Activated naive CD8-positive, alpha-beta T cell treated with anti-CD3 and anti-CD28 coated beads, Interleukin-2, amount 10 ng/mL, durations not matched to agents 7 days and 5 days (primary cell): ENCODE results near the gene ZHX3. TPM values are rescaled to one million over a fixed set of nuclear protein-coding genes. Genes with fewer than 3 reads are reported as not detected.

Experiments used
- ATAC-seq: fragments of 150-1000 bp; cut with Tn5 transposase; one replicate; pipeline ENCODE4 v1.10.0; 2021; ENCODE audit warnings: low read depth, moderate library complexity
- POLR2A ChIA-PET: fragments of 350-600 bp; sonication (Branson Sonifier 250); formaldehyde crosslinking; loops from one replicate; lab custom pipeline; 2021; ENCODE audit warnings: antibody characterized with exemption; lab: Charles Lee
- DNase-seq: peaks from one replicate; pipeline ENCODE4 v3.0.0; 2021
- H3K27ac Mint-ChIP-seq: one replicate; pipeline ENCODE4 v1.8.0; 2022; ENCODE audit warnings: mild to moderate bottlenecking, mixed read lengths
- H3K27me3 Mint-ChIP-seq: one replicate; pipeline ENCODE4 v1.8.0; 2022; ENCODE audit warnings: mild to moderate bottlenecking, moderate library complexity, mixed read lengths
- H3K36me3 Mint-ChIP-seq: one replicate; pipeline ENCODE4 v1.8.0; 2021; ENCODE audit warnings: mild to moderate bottlenecking, mixed read lengths
- H3K4me1 Mint-ChIP-seq: one replicate; pipeline ENCODE4 v1.8.0; 2021; ENCODE audit warnings: mixed read lengths
- H3K4me3 Mint-ChIP-seq: one replicate; pipeline ENCODE4 v1.8.0; 2022; ENCODE audit warnings: mild to moderate bottlenecking, moderate library complexity, mixed read lengths
- H3K9me3 Mint-ChIP-seq: one replicate; pipeline ENCODE4 v1.8.0; 2021; ENCODE audit warnings: mixed read lengths
- total RNA-seq, 2 experiments: library from RNA; stranded (reverse); gene quantifications; one replicate each; pipeline ENCODE4 v1.2.3, GENCODE V29; 2021

The ZHX3 gene
- total RNA-seq, 2 experiments from 2014 or later = 12.3 to 17.1 TPM

- DNase-seq = peak; percentile 29
- H3K36me3 Mint-ChIP-seq = peaks cover 25% of the 10 kb centered on the region
- POLR2A ChIA-PET = interaction anchor here (1.0 to 17.2 kb wide), 5 partner anchors 8 to 40 kb away, joined by 3 to 505 read pairs (median 3); no protein-coding TSS in a partner anchor
These were observed 177.1 kb downstream of the ZHX3 start for GRCh38 chr20:41140226-41141133.

GRCh38 chr20:41139227-41140093, 178.1 kb downstream of the ZHX3 start:
- H3K27ac Mint-ChIP-seq = peak overlapping the region; percentile 91
- peak; percentile 30 for DNase-seq
- H3K4me3 Mint-ChIP-seq = peak overlapping the region; percentile 85
- no peak for ATAC-seq
- H3K9me3 Mint-ChIP-seq = no peaks in the 10 kb centered on the region
- H3K36me3 Mint-ChIP-seq = peaks cover 22% of the 10 kb centered on the region
- peaks cover 67% of the 10 kb centered on the region for H3K4me1 Mint-ChIP-seq
- no peaks in the 10 kb centered on the region for H3K27me3 Mint-ChIP-seq
- POLR2A ChIA-PET = interaction anchor here (0.7 to 17.2 kb wide), 6 partner anchors 8 to 553 kb away, joined by 3 to 505 read pairs (median 4); no protein-coding TSS in a partner anchor

More at GRCh38 chr20:41140226-41141133, 177.1 kb downstream of the ZHX3 start:
- no peak for ATAC-seq
- Mint-ChIP-seq H3K27me3 (no peaks in the 10 kb centered on the region), H3K4me1 (peaks cover 68% of the 10 kb centered on the region), H3K9me3 (no peaks in the 10 kb centered on the region), H3K27ac (peak overlapping the region; percentile 91), H3K4me3 (peak overlapping the region; percentile 85)

GRCh38 chr20:41138475-41139226, 178.9 kb downstream of the ZHX3 start:
- POLR2A ChIA-PET = interaction anchor here (0.7 to 17.2 kb wide), 15 partner anchors 8 to 554 kb away, joined by 3 to 505 read pairs (median 4); partner anchors contain the start of gene ZHX3
- Mint-ChIP-seq H3K9me3 (no peaks in the 10 kb centered on the region), H3K4me3 (peak overlapping the region; percentile 85), H3K4me1 (peaks cover 59% of the 10 kb centered on the region), H3K27ac (peak overlapping the region; percentile 91), H3K27me3 (no peaks in the 10 kb centered on the region), H3K36me3 (peaks cover 18% of the 10 kb centered on the region)
- ATAC-seq (peak; percentile 16), DNase-seq (peak; percentile 68)

GRCh38 chr20:41137614-41138474, 179.7 kb downstream of the ZHX3 start:
- peak overlapping the region; percentile 85 for H3K4me3 Mint-ChIP-seq
- peak overlapping the region; percentile 91 for H3K27ac Mint-ChIP-seq
- H3K4me1 Mint-ChIP-seq = peaks cover 51% of the 10 kb centered on the region
- H3K27me3 Mint-ChIP-seq = no peaks in the 10 kb centered on the region
- peak; percentile 88 for DNase-seq
- peak; percentile 32 for ATAC-seq
- H3K36me3 Mint-ChIP-seq = peaks cover 18% of the 10 kb centered on the region
- H3K9me3 Mint-ChIP-seq = no peaks in the 10 kb centered on the region
- POLR2A ChIA-PET = interaction anchor here (0.7 to 17.2 kb wide), 15 partner anchors 7 to 555 kb away, joined by 3 to 505 read pairs (median 4); partner anchors contain the start of gene ZHX3

- POLR2A ChIA-PET = interaction anchor here (0.7 to 17.2 kb wide), 11 partner anchors 8 to 181 kb away, joined by 3 to 505 read pairs (median 4); partner anchors contain the start of gene ZHX3
- H3K27ac Mint-ChIP-seq = peak within 1 kb of the TSS; percentile 91
- H3K27me3 Mint-ChIP-seq = no peaks in the 10 kb centered on the region
- ATAC-seq (peak; percentile 51), DNase-seq (peak; percentile 92)
- H3K4me3 Mint-ChIP-seq = peak within 1 kb of the TSS; percentile 85
- H3K4me1 Mint-ChIP-seq = peaks cover 42% of the 10 kb centered on the region
- H3K36me3 Mint-ChIP-seq = peaks cover 18% of the 10 kb centered on the region
- H3K9me3 Mint-ChIP-seq = no peaks in the 10 kb centered on the region
These were observed 180.6 kb downstream of the ZHX3 start, which contains the start of gene PLCG1 for GRCh38 chr20:41136680-41137613. Gene PLCG1, plus strand, starts transcription at chr20:41137543. Its CDS starts 99 bp downstream, at chr20:41137642.

- Mint-ChIP-seq H3K36me3 (peaks cover 17% of the 10 kb centered on the region), H3K27ac (peak overlapping the region; percentile 83), H3K27me3 (no peaks in the 10 kb centered on the region), H3K4me1 (peaks cover 41% of the 10 kb centered on the region), H3K9me3 (no peaks in the 10 kb centered on the region), H3K4me3 (peak overlapping the region; percentile 83)
- POLR2A ChIA-PET = interaction anchor here (0.8 to 17.2 kb wide), 9 partner anchors 9 to 182 kb away, joined by 3 to 505 read pairs (median 8); partner anchors contain the start of gene ZHX3
- ATAC-seq = no peak
- no peak for DNase-seq
These were observed 181.4 kb downstream of the ZHX3 start for GRCh38 chr20:41135888-41136679.

GRCh38 chr20:41135187-41135887, 182.2 kb downstream of the ZHX3 start:
- H3K9me3 Mint-ChIP-seq = no peaks in the 10 kb centered on the region
- POLR2A ChIA-PET = interaction anchor here (0.5 to 17.2 kb wide), 8 partner anchors 8 to 172 kb away, joined by 3 to 505 read pairs (median 4); no protein-coding TSS in a partner anchor
- peaks cover 12% of the 10 kb centered on the region for H3K36me3 Mint-ChIP-seq
- ATAC-seq (peak; percentile 12), DNase-seq (peak; percentile 68)
- H3K27ac Mint-ChIP-seq = peak overlapping the region; percentile 83
- H3K4me3 Mint-ChIP-seq = peak overlapping the region; percentile 83
- no peaks in the 10 kb centered on the region for H3K27me3 Mint-ChIP-seq
- peaks cover 33% of the 10 kb centered on the region for H3K4me1 Mint-ChIP-seq

DNA sequence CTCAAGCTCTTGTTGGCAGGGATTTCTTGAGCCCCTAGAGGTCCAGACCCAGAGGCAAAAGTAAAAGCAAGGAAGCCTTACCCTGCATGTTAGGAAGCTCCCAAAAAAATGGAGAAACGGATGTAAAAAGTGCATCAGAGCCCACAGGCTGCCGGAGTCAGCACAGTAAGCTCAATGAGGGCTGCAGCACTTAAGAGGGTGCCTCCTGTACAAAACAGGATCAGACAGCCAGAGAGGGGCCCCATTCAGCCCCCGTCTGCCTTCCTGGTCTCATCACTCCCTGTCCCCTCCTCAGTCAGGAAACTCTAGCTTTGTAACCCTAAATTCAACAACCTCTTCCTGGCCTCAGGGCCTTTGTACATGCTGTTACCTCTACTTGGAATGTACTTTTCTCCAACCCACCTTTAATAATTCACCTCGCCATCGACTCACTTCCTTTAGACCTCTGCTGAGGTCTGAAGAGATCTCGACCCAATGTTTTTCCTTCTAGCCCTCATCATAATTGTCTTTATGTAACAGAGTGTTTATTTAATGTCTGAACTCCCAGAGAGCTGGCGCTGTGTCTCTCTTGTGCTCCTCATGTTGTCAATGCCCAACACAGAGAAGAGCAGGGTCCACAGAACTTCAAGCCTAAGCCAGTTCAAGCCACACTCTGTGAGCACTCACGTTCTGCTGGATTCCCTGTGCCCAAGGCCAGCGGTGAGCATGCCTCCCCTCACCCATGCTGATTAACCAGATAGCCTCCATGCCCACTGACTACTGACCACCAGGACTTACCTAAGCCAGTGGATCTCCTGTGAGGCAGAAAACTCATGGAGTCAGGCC, 183.0 kb downstream of the ZHX3 start:
- H3K27me3 Mint-ChIP-seq = no peaks in the 10 kb centered on the region
- H3K4me3 Mint-ChIP-seq = no peak overlapping the region
- H3K27ac Mint-ChIP-seq = no peak overlapping the region
- H3K9me3 Mint-ChIP-seq = no peaks in the 10 kb centered on the region
- POLR2A ChIA-PET = interaction anchor here (0.5 to 17.2 kb wide), 8 partner anchors 9 to 166 kb away, joined by 3 to 505 read pairs (median 4); no protein-coding TSS in a partner anchor
- peaks cover 12% of the 10 kb centered on the region for H3K36me3 Mint-ChIP-seq
- DNase-seq = no peak
- peaks cover 27% of the 10 kb centered on the region for H3K4me1 Mint-ChIP-seq
- ATAC-seq = no peak
